GM12865 (cell line): Measurements from ENCODE around the gene ESF1.

Experiments
- DNase-seq: peaks from one replicate; pipeline ENCODE4 v3.0.0; 2010; ENCODE audit warnings: low read depth
- H3K4me3 ChIP-seq: 2 replicates; pipeline ENCODE4 v1.5.1; 2011; ENCODE audit warnings: mild to moderate bottlenecking, low read depth, low read length, control low read depth
- CTCF ChIP-seq: IDR thresholded peaks from 2 replicates; pipeline ENCODE4 v1.5.1; 2011; ENCODE audit warnings: low read length, control low read depth, low read depth, inconsistent platforms; ENCODE audit not compliant: insufficient read depth; ENCODE audit errors: missing control alignments

The ESF1 gene

GRCh38 chr20:13790708-13791107 is 6.0 kb upstream of the ESF1 start:
- no peak for DNase-seq
- no peak overlapping the region for H3K4me3 ChIP-seq
- no peak for TF ChIP-seq CTCF

GRCh38 chr20:13788167-13788834 is 3.6 kb upstream of the ESF1 start:
- DNase-seq = peak; percentile 73
- TF ChIP-seq CTCF = peak; percentile 49
- H3K4me3 ChIP-seq = no peak overlapping the region

- no peak for DNase-seq
- no peak for TF ChIP-seq CTCF
- H3K4me3 ChIP-seq = peak overlapping the region; percentile 73
Measured at GRCh38 chr20:13786143-13786828, 1.6 kb upstream of the ESF1 start.

GRCh38 chr20:13784271-13784892 is 337 bp downstream of the ESF1 start:
- no peak for DNase-seq
- TF ChIP-seq CTCF = no peak
- peak overlapping the region; percentile 73 for H3K4me3 ChIP-seq

GRCh38 chr20:13783528-13783927 is 1.2 kb downstream of the ESF1 start:
- DNase-seq = no peak
- H3K4me3 ChIP-seq = peak overlapping the region; percentile 73
- no peak for TF ChIP-seq CTCF

- no peak for TF ChIP-seq CTCF
- H3K4me3 ChIP-seq = peak overlapping the region; percentile 4; the same call in 1 of the 2 replicates
- DNase-seq = peak; percentile 54
Measured at GRCh38 chr20:13778827-13779226, 5.9 kb downstream of the ESF1 start.
